GM20431 (cell line): Measurements from ENCODE around the gene SPATA31A6.
"Not testable (repeated sequence)": the region's sequence is repeated elsewhere in the genome, so short reads cannot be mapped to it uniquely, and the experiment has no call there.

ENCODE experiments used
- in situ Hi-C: fragments of 300-500 bp; cut with MseI, MboI; formaldehyde crosslinking; loops from one replicate; pipeline ENCODE4 v1.15.0; 2020; ENCODE audit warnings: low sequenced_read_pairs; ENCODE audit not compliant: unreplicated experiment

Gene SPATA31A6

DNA sequence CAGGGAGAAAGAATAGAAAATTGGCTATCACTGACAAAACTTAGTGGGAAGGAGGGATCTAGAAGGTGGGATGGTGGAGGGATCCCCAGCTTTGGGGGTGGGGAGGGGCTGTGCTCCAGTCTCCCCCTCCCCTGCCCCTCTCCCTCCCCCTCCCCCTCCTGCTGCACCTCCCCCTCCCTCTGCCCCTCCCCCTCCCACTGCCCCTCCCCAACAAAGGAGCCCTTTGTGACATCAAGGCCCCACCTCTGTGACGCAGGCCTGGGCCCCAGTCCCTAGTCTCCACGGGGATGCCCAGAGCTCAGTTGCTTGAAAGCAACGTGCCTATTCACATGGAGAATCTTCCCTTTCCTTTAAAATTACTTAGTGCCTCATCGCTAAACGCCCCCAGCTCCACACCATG lies at the start of gene SPATA31A6:
Gene SPATA31A6, plus strand, starts transcription at position 301 of the 400 bp plus-strand sequence. Its CDS starts 29 bp downstream, at position 330.
- in situ Hi-C loops = not testable (repeated sequence)

DNA sequence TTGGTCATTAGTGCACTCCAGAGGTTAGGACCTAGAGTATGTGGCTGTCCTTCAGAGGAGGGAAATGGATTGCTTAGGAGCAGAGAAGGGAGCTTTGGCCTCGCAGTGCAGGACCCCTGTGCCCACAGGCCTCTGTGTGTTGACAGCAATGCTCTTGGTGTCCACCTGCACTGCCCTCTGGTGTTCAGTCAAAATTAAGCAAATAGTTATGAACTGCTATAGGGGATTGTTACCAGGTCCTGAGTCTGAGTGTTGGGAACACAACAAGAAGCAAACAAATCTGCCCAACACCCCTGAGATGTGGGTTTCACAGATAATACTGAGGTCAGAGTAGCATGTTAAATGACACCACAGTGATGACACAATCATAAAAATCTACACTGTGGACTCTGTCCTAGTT lies 23.2 kb upstream of the SPATA31A6 start:
- in situ Hi-C loops = not testable (repeated sequence)

DNA sequence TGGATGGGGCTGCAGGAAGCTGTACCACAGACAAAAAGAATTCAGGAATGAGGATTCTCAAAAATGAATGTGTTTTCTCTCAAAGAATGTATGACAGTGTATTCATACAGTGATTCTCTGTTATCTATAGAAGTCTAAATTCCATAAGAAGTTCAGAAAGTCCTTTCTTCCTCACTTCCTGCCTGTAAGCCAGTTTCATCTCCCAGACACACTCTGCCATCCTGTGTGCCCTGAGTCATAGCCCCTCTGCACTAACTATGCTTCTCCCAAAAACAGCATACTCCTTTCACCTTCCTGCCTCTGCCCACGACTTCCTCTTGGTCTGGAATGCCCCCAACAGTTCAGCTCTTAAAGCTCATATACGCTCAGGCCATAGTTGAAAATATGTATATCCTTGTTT lies 36.4 kb downstream of the SPATA31A6 start:
- in situ Hi-C loops = not testable (repeated sequence)

DNA sequence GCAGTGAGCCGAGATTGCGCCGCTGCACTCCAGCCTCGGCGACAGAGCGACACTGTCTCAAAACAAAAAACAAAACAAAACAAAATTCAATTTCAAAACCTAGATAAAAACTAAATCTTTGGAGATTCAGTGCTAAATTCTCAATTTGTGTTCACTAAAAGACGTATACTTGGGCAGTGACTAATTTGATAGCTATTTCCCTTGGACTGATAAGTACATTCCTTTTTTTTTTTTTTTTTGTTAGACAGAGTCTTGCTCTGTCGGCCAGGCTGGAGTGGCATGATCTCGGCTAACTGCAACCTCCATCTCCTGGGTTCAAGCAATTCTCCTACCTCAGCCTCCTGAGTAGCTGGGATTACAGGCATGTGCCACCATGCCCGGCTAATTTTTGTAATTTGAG lies 39.8 kb downstream of the SPATA31A6 start:
- in situ Hi-C loops = not testable (repeated sequence)

DNA sequence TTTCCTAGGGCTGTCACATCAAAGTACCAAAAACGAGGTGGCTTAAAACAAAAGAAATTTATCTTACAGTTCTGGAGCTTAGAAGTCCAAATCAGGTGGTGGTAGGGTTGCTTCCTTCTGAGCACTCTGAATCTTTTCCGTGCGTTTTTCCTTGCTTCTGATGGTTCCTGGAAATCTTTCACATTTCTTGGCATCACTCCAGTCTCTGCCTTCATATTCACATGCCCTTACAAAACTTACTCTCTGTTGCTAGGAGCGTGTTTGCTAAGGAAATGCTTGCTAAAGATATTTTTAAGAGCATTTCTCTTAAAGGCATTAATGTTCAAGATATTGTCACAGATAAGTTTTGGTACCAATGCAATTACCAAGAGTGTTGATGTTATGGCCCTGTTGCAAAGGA lies 49.6 kb downstream of the SPATA31A6 start:
- in situ Hi-C loops = not testable (repeated sequence)

DNA sequence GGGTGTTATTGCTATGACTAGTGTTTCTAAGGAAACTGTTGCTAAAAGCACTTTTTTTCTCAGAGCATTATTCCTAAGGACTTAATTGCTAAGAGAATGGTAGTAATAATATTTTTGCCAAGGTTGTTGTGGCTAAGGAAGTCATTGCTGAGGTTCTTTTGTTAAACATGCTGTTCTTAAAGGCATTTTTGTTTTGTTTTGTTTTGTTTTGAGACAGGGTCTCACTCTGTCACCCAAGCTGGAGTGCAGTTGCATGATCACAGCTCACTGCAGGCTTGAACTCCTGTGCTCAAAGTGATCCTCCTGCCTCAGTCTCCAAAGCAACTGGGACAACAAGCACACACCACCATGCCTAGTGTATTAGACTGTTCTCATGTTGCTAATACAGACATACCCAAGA lies 51.2 kb downstream of the SPATA31A6 start:
- in situ Hi-C loops = not testable (repeated sequence)

DNA sequence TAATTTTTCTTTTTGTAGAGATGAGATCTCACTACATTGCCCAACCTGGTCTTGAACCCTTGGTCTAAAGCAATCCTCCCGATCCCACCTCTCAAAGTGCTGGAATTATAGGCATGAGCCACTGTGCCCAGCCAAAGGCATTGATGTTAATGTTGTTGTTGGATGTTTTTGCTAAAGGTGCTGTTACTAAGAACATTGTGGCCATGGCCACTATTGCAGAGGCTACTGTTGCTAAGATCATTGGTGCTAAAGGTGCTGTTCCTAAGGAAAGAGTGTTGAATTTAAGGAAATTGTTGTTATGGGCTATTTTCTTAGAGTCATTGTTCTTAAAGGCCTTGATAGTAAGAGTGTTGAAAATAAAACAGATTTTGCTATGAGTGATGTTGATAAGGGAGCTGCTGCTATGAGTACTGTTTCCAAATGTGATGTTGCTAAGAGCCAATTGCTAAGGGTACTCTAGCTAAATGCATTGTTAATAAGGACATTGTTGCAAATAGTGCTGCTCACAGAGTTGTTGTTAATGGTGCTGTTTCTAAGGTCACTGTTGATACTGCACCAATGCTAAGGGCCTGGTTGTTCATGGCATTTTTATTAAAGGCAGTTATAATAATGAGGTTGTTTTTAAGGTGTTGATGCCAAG lies 52.0 kb downstream of the SPATA31A6 start:
- in situ Hi-C loops = not testable (repeated sequence)

DNA sequence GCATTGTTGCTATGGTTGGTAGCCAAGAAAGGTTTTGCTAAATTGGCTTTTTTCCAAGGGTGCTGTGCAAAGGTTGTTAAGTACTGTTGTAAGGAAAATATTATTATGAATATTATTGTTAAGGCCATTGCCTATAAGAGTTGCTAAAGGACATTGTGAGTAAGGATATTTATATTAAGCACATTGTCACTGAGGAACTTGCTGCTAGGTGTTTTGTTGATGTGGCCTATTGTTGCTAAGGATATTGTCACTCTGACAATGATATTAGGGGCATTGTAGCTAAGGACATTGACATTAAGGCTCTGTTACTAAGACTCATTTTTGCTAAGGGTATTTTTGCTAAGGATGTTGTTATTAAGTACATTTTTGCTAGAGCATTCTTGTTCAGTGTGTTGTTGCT lies 52.6 kb downstream of the SPATA31A6 start:
- in situ Hi-C loops = not testable (repeated sequence)

DNA sequence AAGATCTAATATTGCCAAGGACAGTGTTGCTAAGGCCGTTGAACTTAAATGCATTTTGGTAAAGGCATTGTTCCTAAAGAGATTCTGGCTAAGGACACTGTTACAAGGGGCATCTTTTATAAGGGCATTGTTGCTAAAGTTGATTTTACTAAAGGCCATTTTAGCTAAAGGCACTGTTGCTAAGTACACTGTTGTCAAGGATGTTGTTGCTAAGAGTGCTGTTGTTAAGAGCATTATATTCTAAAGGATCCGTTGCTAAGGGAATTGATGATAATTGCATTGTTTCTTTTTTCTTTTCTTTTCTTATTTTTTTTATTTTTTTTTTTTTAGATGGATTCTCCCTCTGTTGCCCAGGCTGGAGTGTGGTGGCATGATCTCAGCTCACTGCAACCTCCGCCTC lies 53.9 kb downstream of the SPATA31A6 start:
- in situ Hi-C loops = not testable (repeated sequence)

DNA sequence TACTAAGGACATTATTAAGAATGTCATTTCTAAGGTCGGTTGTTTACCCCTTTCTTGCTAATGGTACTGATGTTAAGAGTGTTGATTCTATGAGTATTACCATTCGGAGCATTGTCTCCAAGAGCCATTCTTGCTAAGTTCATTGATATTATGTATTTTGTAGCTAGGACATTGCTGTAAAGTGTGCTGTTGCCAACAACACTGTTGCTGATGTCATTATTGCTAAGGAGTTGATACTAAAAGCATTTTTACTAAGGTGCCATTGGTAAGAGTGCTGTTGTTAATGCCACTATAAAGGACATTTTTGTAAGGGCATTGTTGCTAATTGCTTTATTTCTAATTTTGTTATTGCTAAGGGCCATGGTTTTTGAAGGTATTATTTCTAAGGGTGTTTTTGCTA lies 55.4 kb downstream of the SPATA31A6 start:
- in situ Hi-C loops = not testable (repeated sequence)
